Astrocyte of the cerebellum (primary cell): Measurements from ENCODE around the gene VLDLR.
A peak's percentile ranks its signal among the peaks of the same experiment; 100 is the strongest.

Experiments used
- DNase-seq: peaks from one replicate; pipeline ENCODE4 v3.0.0-alpha.2; 2011; ENCODE audit warnings: low read depth
- H3K4me3 ChIP-seq: 2 replicates; pipeline ENCODE4 v1.5.1; 2011; ENCODE audit warnings: mild to moderate bottlenecking, low read depth, low read length, moderate library complexity
- in situ Hi-C: cut with HindIII; loops from 2 replicates; pipeline ENCODE4 v1.10.0; 2017; ENCODE audit warnings: low sequenced_read_pairs
- TF ChIP-seq, protein P1 (sequence below): IDR thresholded peaks from 2 replicates; pipeline ENCODE4 v1.5.1; 2012; ENCODE audit warnings: low read length, low read depth, moderate library complexity, mild to moderate bottlenecking; ENCODE audit errors: missing control alignments

Gene VLDLR

DNA sequence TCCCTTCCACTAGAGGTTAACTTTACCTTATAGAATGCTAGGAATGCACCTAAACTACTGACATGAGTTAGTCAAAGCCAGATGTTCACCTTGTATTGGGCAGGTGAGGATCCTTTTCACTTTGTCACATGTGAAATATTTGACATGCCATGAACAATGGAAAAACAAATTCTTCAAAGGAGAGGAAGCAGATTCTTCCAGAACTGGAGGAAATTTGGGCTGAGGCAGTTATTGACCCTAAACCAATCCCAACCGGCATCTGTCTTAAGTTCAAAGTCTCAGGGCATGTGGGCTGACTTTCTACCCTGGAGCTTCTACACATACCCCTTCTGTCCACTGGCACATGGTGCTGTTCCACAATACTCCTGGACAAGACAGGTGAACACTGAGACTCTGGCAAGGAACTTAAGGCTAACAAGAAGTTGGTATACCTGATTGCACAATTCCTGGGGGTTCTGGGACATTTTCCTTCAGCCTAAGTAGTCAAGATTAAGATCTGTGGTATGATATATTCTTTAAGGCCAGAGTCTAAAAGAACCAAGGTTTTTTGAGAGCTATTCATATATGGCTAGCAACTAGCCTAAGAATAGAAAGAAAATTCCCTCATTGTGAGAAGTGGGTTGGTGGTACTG lies 2.6 kb downstream of the VLDLR start:
- no peak for DNase-seq
- no peak overlapping the region for H3K4me3 ChIP-seq
- TF ChIP-seq, protein P1, sequence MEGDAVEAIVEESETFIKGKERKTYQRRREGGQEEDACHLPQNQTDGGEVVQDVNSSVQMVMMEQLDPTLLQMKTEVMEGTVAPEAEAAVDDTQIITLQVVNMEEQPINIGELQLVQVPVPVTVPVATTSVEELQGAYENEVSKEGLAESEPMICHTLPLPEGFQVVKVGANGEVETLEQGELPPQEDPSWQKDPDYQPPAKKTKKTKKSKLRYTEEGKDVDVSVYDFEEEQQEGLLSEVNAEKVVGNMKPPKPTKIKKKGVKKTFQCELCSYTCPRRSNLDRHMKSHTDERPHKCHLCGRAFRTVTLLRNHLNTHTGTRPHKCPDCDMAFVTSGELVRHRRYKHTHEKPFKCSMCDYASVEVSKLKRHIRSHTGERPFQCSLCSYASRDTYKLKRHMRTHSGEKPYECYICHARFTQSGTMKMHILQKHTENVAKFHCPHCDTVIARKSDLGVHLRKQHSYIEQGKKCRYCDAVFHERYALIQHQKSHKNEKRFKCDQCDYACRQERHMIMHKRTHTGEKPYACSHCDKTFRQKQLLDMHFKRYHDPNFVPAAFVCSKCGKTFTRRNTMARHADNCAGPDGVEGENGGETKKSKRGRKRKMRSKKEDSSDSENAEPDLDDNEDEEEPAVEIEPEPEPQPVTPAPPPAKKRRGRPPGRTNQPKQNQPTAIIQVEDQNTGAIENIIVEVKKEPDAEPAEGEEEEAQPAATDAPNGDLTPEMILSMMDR = no peak
- in situ Hi-C loops = no loop called here

- in situ Hi-C loops = loop anchor here (25.0 kb wide), 1 partner anchor 112 kb away; no protein-coding TSS in a partner anchor
- no peak for DNase-seq
- H3K4me3 ChIP-seq = no peak overlapping the region
- TF ChIP-seq, protein P1 = peak; percentile 30
Measured at GRCh38 chr9:2625427-2625826, 3.8 kb downstream of the VLDLR start.

- in situ Hi-C loops = loop anchor here (25.0 kb wide), 1 partner anchor 108 kb away; no protein-coding TSS in a partner anchor
- no peak overlapping the region for H3K4me3 ChIP-seq
- TF ChIP-seq, protein P1 = no peak
- no peak for DNase-seq
Measured at GRCh38 chr9:2628919-2629318, 7.3 kb downstream of the VLDLR start.

DNA sequence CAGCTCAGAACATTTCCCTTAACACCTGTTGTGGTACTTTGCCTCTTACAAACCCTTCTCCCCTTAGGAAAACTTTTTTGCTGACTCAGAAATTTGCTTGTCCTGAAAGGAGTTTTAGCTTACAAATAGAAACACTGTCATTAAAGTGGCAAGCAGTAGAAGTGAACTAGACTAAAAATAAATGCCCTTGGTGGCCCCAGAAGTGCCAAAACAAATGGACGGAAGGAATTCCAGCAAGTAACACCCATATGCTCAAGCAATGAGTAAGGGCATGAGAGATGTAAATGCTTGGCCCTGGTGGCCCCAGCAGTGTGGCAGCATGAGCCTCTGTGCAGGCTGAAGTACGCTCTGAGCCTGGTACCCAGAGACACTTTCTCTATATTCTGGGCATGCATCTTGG lies 8.6 kb downstream of the VLDLR start:
- no peak for DNase-seq
- H3K4me3 ChIP-seq = no peak overlapping the region
- TF ChIP-seq, protein P1 = no peak
- in situ Hi-C loops = loop anchor here (25.0 kb wide), 1 partner anchor 107 kb away; no protein-coding TSS in a partner anchor

DNA sequence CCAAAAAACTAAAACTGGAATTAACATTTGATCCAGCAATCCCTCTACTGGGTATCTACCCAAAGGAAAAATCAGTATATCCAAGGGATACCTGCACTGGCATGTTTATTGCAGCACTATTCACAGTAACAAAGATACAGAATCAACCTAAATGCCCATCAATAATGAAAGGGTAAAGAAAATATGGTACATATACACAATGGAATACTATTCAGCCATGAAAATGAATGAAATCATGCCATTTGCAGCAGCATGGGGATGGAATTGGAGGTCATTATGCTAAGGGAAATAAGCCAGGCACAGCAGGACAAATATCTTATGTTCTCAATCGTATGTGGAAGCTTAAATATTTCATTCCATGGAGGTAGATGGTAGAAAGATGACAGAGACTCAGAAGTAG lies 9.7 kb downstream of the VLDLR start:
- TF ChIP-seq, protein P1 = no peak
- in situ Hi-C loops = loop anchor here (25.0 kb wide), 1 partner anchor 106 kb away; no protein-coding TSS in a partner anchor
- no peak for DNase-seq
- no peak overlapping the region for H3K4me3 ChIP-seq

DNA sequence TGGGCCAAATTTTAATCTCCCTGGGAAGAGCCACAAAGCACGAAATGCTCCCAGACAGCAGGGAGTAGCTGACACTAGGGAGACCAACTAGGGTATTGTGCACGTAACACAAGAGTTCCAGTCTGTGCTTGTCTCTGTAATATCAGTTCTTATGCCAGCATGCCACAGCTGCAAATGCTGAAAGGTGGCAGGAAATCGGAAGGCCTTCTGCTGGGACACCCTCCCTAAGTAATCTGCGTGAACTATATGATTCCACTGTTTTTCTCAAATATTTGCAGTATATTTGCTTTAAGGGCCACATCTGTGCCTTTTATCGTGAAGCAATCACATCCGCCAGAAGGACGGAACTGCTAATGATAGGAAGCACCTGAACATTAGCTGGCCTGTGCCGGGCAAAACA lies 12.6 kb downstream of the VLDLR start:
- in situ Hi-C loops = loop anchor here (25.0 kb wide), 1 partner anchor 103 kb away; no protein-coding TSS in a partner anchor
- no peak overlapping the region for H3K4me3 ChIP-seq
- TF ChIP-seq, protein P1 = no peak
- DNase-seq = no peak
